ENCODE results near the gene SLC28A1.
"Not testable (repeated sequence)": the region's sequence is repeated elsewhere in the genome, so short reads cannot be mapped to it uniquely, and the experiment has no call there.

SLC28A1 gene

DNA sequence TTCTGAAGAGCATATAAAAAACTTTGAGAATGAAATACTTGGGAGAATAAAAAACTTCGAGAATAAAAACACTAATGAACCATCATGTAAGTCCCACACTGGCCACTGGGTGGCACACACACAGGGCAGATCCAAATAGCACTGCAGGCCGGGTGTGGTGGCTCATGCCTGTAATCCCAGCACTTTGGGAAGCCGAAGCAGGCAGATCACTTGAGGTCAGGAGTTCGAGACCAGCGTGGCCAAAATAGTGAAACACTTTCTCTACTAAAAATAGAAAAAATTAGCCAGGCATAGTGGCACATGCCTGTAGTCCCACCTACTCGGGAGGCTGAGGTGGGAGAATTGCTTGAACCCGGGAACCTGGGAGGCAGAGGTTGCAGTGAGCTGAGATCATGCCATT lies 38.8 kb upstream of the SLC28A1 start:
- not testable (repeated sequence) for H4K20me1 ChIP-seq (ENCODE audit: insufficient read depth, low read length); H3K36me3 ChIP-seq (ENCODE audit: insufficient read depth, low read length); H3K27me3 ChIP-seq (ENCODE audit: insufficient read depth, low read length, poor library complexity); H3K9me3 ChIP-seq (ENCODE audit: insufficient read depth, low read length, severe bottlenecking); H2AFZ ChIP-seq (ENCODE audit: low read depth, low read length); H3K27ac ChIP-seq (ENCODE audit: low read length); H3K9ac ChIP-seq (ENCODE audit: low read depth, low read length); H3K4me3 ChIP-seq (ENCODE audit: low read depth in 1 of 2, low read length in 2 of 2); ATAC-seq (ENCODE audit: insufficient read depth, low read depth); H3K4me2 ChIP-seq (ENCODE audit: insufficient read depth, low read length); H3K4me1 ChIP-seq (ENCODE audit: insufficient read depth, low read length); H3K79me2 ChIP-seq (ENCODE audit: insufficient read depth, low read length)
- TF ChIP-seq, protein P1, sequence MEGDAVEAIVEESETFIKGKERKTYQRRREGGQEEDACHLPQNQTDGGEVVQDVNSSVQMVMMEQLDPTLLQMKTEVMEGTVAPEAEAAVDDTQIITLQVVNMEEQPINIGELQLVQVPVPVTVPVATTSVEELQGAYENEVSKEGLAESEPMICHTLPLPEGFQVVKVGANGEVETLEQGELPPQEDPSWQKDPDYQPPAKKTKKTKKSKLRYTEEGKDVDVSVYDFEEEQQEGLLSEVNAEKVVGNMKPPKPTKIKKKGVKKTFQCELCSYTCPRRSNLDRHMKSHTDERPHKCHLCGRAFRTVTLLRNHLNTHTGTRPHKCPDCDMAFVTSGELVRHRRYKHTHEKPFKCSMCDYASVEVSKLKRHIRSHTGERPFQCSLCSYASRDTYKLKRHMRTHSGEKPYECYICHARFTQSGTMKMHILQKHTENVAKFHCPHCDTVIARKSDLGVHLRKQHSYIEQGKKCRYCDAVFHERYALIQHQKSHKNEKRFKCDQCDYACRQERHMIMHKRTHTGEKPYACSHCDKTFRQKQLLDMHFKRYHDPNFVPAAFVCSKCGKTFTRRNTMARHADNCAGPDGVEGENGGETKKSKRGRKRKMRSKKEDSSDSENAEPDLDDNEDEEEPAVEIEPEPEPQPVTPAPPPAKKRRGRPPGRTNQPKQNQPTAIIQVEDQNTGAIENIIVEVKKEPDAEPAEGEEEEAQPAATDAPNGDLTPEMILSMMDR (IDR thresholded peaks at IDR 0.05; ENCODE audit: borderline replicate concordance, extremely low read depth, low read length, poor library complexity, severe bottlenecking) = peak; percentile 62
- DNase-seq = peak; percentile 44

GRCh38 chr15:84846269-84846668 lies 38.2 kb upstream of the SLC28A1 start:
- H3K36me3 ChIP-seq (ENCODE audit: insufficient read depth, low read length) = no peaks in the 10 kb centered on the region
- no peak overlapping the region for H3K4me3 ChIP-seq (ENCODE audit: low read depth in 1 of 2, low read length in 2 of 2)
- H2AFZ ChIP-seq (ENCODE audit: low read depth, low read length) = no peak overlapping the region
- no peaks in the 10 kb centered on the region for H3K27me3 ChIP-seq (ENCODE audit: insufficient read depth, low read length, poor library complexity)
- ATAC-seq (ENCODE audit: insufficient read depth, low read depth) (no peak), DNase-seq (no peak)
- no peaks in the 10 kb centered on the region for H3K9me3 ChIP-seq (ENCODE audit: insufficient read depth, low read length, severe bottlenecking)
- no peaks in the 10 kb centered on the region for H3K4me1 ChIP-seq (ENCODE audit: insufficient read depth, low read length)
- H3K27ac ChIP-seq (ENCODE audit: low read length) = no peak overlapping the region
- no peaks in the 10 kb centered on the region for H3K79me2 ChIP-seq (ENCODE audit: insufficient read depth, low read length)
- H3K9ac ChIP-seq (ENCODE audit: low read depth, low read length) = no peak overlapping the region
- no peaks in the 10 kb centered on the region for H4K20me1 ChIP-seq (ENCODE audit: insufficient read depth, low read length)
- TF ChIP-seq, protein P1 (IDR thresholded peaks at IDR 0.05; ENCODE audit: borderline replicate concordance, extremely low read depth, low read length, poor library complexity, severe bottlenecking) = no peak
- TF ChIP-seq EZH2 (IDR thresholded peaks at IDR 0.05; ENCODE audit: borderline replicate concordance, low read depth, low read length, severe bottlenecking) = no peak
- no peak overlapping the region for H3K4me2 ChIP-seq (ENCODE audit: insufficient read depth, low read length)

- H3K27me3 ChIP-seq (ENCODE audit: insufficient read depth, low read length, poor library complexity) = no peaks in the 10 kb centered on the region
- no peak for TF ChIP-seq EZH2 (IDR thresholded peaks at IDR 0.05; ENCODE audit: borderline replicate concordance, low read depth, low read length, severe bottlenecking)
- TF ChIP-seq, protein P1 (IDR thresholded peaks at IDR 0.05; ENCODE audit: borderline replicate concordance, extremely low read depth, low read length, poor library complexity, severe bottlenecking) = no peak
- no peak overlapping the region for H3K4me2 ChIP-seq (ENCODE audit: insufficient read depth, low read length)
- ATAC-seq (ENCODE audit: insufficient read depth, low read depth) (no peak), DNase-seq (no peak)
- no peaks in the 10 kb centered on the region for H3K36me3 ChIP-seq (ENCODE audit: insufficient read depth, low read length)
- H3K9ac ChIP-seq (ENCODE audit: low read depth, low read length) = no peak overlapping the region
- H3K9me3 ChIP-seq (ENCODE audit: insufficient read depth, low read length, severe bottlenecking) = no peaks in the 10 kb centered on the region
- no peaks in the 10 kb centered on the region for H3K4me1 ChIP-seq (ENCODE audit: insufficient read depth, low read length)
- no peaks in the 10 kb centered on the region for H3K79me2 ChIP-seq (ENCODE audit: insufficient read depth, low read length)
- no peak overlapping the region for H3K27ac ChIP-seq (ENCODE audit: low read length)
- H4K20me1 ChIP-seq (ENCODE audit: insufficient read depth, low read length) = no peaks in the 10 kb centered on the region
- no peak overlapping the region for H3K4me3 ChIP-seq (ENCODE audit: low read depth in 1 of 2, low read length in 2 of 2)
- no peak overlapping the region for H2AFZ ChIP-seq (ENCODE audit: low read depth, low read length)
Measured at GRCh38 chr15:84847382-84847781, 37.1 kb upstream of the SLC28A1 start.

DNA sequence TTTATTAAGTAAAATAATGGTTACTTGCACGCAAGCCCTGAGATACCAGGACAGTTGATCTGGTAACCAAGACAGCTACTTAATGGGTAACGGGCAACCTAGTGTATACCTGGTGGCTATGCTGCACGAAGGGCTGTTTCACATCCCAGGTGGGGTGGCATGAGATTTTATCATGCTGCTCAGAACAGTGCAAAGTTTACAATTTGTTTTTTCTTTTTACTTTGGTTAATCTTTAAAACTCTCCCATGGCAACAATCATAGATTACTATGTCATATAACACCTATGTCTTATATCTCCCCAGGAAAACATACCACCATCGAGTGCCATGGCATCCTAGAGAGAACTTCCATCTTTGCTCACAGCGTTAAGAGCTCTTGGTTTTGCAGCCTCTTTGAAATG lies 32.2 kb upstream of the SLC28A1 start:
- Histone ChIP-seq H3K4me2 (ENCODE audit: insufficient read depth, low read length) (no peak overlapping the region), H3K9ac (ENCODE audit: low read depth, low read length) (no peak overlapping the region), H3K4me3 (ENCODE audit: low read depth in 1 of 2, low read length in 2 of 2) (no peak overlapping the region), H2AFZ (ENCODE audit: low read depth, low read length) (no peak overlapping the region), H3K4me1 (ENCODE audit: insufficient read depth, low read length) (no peaks in the 10 kb centered on the region), H4K20me1 (ENCODE audit: insufficient read depth, low read length) (no peaks in the 10 kb centered on the region), H3K27ac (ENCODE audit: low read length) (no peak overlapping the region), H3K79me2 (ENCODE audit: insufficient read depth, low read length) (no peaks in the 10 kb centered on the region), H3K27me3 (ENCODE audit: insufficient read depth, low read length, poor library complexity) (no peaks in the 10 kb centered on the region), H3K36me3 (ENCODE audit: insufficient read depth, low read length) (no peaks in the 10 kb centered on the region), H3K9me3 (ENCODE audit: insufficient read depth, low read length, severe bottlenecking) (no peaks in the 10 kb centered on the region)
- ATAC-seq (ENCODE audit: insufficient read depth, low read depth) (no peak), DNase-seq (no peak)
- no peak for TF ChIP-seq EZH2 (IDR thresholded peaks at IDR 0.05; ENCODE audit: borderline replicate concordance, low read depth, low read length, severe bottlenecking)
- TF ChIP-seq, protein P1 (IDR thresholded peaks at IDR 0.05; ENCODE audit: borderline replicate concordance, extremely low read depth, low read length, poor library complexity, severe bottlenecking) = no peak

All from DND-41 (cell line).